Parathyroid adenoma (tissue), 2 donors: ENCODE data around the gene IL17REL.

Experiments
- H2AFZ ChIP-seq: fragments of 300-600 bp; sonication (generic); one replicate; pipeline ENCODE4 v1.7.0; 2017; ENCODE audit warnings: antibody characterized with exemption, mild to moderate bottlenecking
- H3K27ac ChIP-seq: fragments of 300-600 bp; sonication (generic); one replicate; pipeline ENCODE4 v1.7.0; 2017
- H3K27me3 ChIP-seq: fragments of 300-600 bp; sonication (generic); one replicate; pipeline ENCODE4 v1.7.0; 2017; ENCODE audit warnings: low read length; ENCODE audit not compliant: control insufficient read depth, insufficient read depth
- H3K36me3 ChIP-seq: fragments of 300-600 bp; sonication (generic); one replicate; pipeline ENCODE4 v1.7.0; 2017; ENCODE audit warnings: low read length; ENCODE audit not compliant: control insufficient read depth, insufficient read depth
- H3K4me1 ChIP-seq: fragments of 300-600 bp; sonication (generic); one replicate; pipeline ENCODE4 v1.7.0; 2017; ENCODE audit warnings: control low read depth
- H3K4me2 ChIP-seq: fragments of 300-600 bp; sonication (generic); one replicate; pipeline ENCODE4 v1.7.0; 2017; ENCODE audit warnings: low read length
- H3K4me3 ChIP-seq: fragments of 300-600 bp; sonication (generic); one replicate; pipeline ENCODE4 v1.7.0; 2017; ENCODE audit warnings: low read depth, low read length
- H3K79me2 ChIP-seq: fragments of 300-600 bp; sonication (generic); one replicate; pipeline ENCODE4 v1.7.0; 2017; ENCODE audit warnings: control low read depth
- H3K9ac ChIP-seq: fragments of 300-600 bp; sonication (generic); one replicate; pipeline ENCODE4 v1.7.0; 2017; ENCODE audit warnings: mild to moderate bottlenecking
- H3K9me3 ChIP-seq: fragments of 300-600 bp; sonication (generic); one replicate; pipeline ENCODE4 v1.7.0; 2017; ENCODE audit warnings: low read length; ENCODE audit not compliant: control insufficient read depth
- CTCF ChIP-seq: fragments of 300-600 bp; sonication (generic); IDR thresholded peaks from one replicate; pipeline ENCODE4 v1.7.0; 2017; ENCODE audit warnings: antibody characterized with exemption, mild to moderate bottlenecking
- donor health status: primary hyperparathyroidism.

The IL17REL gene

GRCh38 chr22:49965091-49966040 lies 47.2 kb downstream of the IL17REL start:
- H3K9ac ChIP-seq: no peak overlapping the region
- no peak overlapping the region for H3K27ac ChIP-seq
- no peak overlapping the region for H3K4me3 ChIP-seq

GRCh38 chr22:49964136-49965090 lies 48.2 kb downstream of the IL17REL start:
- Histone ChIP-seq H2AFZ (no peak overlapping the region), H3K4me2 (no peak overlapping the region), H3K27ac (no peak overlapping the region), H3K9me3 (no peaks in the 10 kb centered on the region), H3K4me3 (no peak overlapping the region), H3K9ac (no peak overlapping the region), H3K4me1 (no peaks in the 10 kb centered on the region), H3K79me2 (no peaks in the 10 kb centered on the region), H3K36me3 (no peaks in the 10 kb centered on the region), H3K27me3 (no peaks in the 10 kb centered on the region)
- TF ChIP-seq CTCF: no peak

More at GRCh38 chr22:49965091-49966040, 47.2 kb downstream of the IL17REL start:
- Histone ChIP-seq H3K4me1 (peaks cover under 1% of the 10 kb centered on the region), H2AFZ (no peak overlapping the region), H3K9me3 (no peaks in the 10 kb centered on the region), H3K27me3 (no peaks in the 10 kb centered on the region), H3K36me3 (no peaks in the 10 kb centered on the region), H3K79me2 (no peaks in the 10 kb centered on the region), H3K4me2 (no peak overlapping the region)
- TF ChIP-seq CTCF: no peak

- no peaks in the 10 kb centered on the region for H3K27me3 ChIP-seq
- TF ChIP-seq CTCF: no peak
- no peak overlapping the region for H2AFZ ChIP-seq
- no peaks in the 10 kb centered on the region for H3K9me3 ChIP-seq
- no peaks in the 10 kb centered on the region for H3K4me1 ChIP-seq
- no peaks in the 10 kb centered on the region for H3K36me3 ChIP-seq
- H3K27ac ChIP-seq: no peak overlapping the region
- H3K4me3 ChIP-seq: no peak overlapping the region
- no peak overlapping the region for H3K4me2 ChIP-seq
- no peak overlapping the region for H3K9ac ChIP-seq
- no peaks in the 10 kb centered on the region for H3K79me2 ChIP-seq
These were observed 48.9 kb downstream of the IL17REL start for GRCh38 chr22:49963647-49964026.

GRCh38 chr22:49962751-49963646 lies 49.6 kb downstream of the IL17REL start:
- no peak for TF ChIP-seq CTCF
- H3K4me1 ChIP-seq: no peaks in the 10 kb centered on the region

More at GRCh38 chr22:49962751-49963646, 49.6 kb downstream of the IL17REL start:
- H2AFZ ChIP-seq: no peak overlapping the region
- H3K4me2 ChIP-seq: peak overlapping the region; percentile 98
- H3K4me3 ChIP-seq: peak overlapping the region; percentile 89
- H3K27ac ChIP-seq: peak overlapping the region; percentile 62
- H3K9ac ChIP-seq: no peak overlapping the region
- no peaks in the 10 kb centered on the region for H3K27me3 ChIP-seq
- no peaks in the 10 kb centered on the region for H3K36me3 ChIP-seq
- H3K9me3 ChIP-seq: no peaks in the 10 kb centered on the region
- no peaks in the 10 kb centered on the region for H3K79me2 ChIP-seq
